NCI-H128 (cell line): ENCODE measurements around the gene ORC1.

ENCODE experiments used
- DNase-seq: peaks from one replicate; lab custom pipeline; 2025; ENCODE audit not compliant: unreplicated experiment; lab: John Stamatoyannopoulos, UW

Gene ORC1

DNA sequence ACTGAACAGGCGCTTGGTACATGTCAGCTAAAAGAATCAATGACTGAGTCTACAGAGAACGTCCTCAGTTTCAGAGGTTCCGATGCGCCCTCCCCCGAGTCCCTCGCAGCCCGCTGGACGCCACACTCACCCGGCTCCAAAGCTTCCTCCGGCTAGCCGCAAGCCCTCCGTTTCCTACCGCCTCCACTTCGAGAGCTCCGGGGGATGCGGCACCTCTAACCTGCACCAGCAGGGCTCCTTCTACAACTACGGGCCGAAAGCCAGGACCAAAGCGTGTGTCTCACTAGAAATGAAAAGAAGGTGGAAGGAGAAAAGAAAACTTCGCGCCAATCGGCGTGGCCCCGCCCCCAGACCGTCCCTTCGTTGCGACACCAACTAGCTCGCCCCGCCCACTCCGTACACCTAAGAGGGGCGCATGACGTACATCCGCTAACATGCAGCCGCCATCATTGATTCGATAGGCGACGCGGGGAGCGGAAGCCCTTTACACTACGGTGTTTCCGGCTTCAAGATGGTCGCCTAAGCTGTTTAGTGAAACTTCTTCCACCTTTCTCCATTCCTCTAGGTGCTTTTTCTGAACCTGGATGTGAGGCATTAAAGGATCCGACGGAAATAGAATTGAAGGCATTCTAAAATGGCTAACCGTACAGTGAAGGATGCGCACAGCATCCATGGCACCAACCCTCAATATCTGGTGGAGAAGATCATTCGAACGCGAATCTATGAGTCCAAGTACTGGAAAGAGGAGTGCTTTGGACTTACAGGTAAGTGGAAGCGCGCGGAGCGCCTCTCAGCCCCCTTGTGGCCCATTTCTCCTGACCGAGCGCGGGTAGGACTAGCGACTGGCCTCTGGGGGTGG, at the start of gene ORC1, which contains the start of gene PRPF38A:
Gene ORC1 (minus strand): TSS at position 308 of the 859 bp plus-strand sequence. CDS start 2,200 bp downstream, outside the sequence.
Gene PRPF38A (plus strand): TSS at position 487 of the 859 bp plus-strand sequence. CDS start 148 bp downstream, at position 635.
- DNase-seq: peak; percentile 99

DNA sequence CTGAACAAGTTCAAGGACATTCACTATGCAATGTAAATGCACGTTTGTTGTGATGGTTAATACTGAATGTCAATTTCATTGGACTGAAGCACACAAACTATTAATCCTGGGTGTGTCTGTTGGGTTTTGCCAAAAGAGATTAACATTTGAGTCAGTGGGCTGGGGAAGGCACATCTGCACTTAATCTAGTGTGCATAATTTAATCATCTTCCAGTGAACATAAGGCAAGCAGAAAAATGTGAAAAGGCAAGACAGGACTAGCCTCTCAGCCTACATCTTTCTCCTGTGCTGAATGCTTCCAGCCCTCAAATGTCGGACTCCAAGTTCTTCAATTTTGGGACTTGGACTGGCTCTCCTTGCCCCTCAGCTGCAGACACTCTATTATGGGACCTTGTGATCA, 40.2 kb upstream of the ORC1 start:
- DNase-seq: no peak

DNA sequence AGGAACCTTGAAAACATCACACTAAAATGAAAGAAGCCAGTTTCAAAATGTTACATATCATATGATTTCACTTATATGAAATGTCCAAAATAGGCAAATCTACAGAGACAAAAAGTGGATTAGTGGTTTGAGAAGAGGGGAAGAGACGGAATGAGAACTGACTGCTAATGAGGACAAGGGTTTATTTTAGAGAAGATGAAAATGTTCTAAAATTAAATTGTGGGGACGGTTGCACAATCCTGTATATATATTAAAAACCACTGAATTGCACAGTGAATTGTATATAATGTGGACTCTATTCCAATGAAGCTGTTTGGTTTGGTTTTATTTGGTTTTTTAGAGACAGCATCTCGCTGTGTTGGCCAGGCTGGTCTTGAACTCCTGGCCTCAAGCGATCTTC, 35.8 kb upstream of the ORC1 start:
- no peak for DNase-seq

DNA sequence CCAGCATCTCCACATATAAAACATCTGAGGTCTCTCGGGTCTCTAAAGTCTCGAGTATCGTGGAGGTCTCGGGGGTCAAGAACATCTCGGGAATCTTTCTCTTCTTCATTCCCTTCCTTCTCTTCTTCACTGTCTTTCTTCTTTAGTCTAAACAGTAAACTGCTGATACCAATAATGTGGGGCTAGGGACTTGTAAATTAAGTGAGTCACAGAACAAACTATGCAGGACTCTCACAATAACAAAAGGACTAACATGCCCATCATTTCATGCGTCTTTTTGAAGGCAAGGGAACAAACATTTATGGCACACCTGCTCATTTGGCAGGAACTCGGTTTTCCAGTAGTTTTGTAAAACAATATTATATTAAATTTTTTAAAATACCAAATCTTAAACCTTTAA, 32.6 kb upstream of the ORC1 start:
- DNase-seq: no peak

DNA sequence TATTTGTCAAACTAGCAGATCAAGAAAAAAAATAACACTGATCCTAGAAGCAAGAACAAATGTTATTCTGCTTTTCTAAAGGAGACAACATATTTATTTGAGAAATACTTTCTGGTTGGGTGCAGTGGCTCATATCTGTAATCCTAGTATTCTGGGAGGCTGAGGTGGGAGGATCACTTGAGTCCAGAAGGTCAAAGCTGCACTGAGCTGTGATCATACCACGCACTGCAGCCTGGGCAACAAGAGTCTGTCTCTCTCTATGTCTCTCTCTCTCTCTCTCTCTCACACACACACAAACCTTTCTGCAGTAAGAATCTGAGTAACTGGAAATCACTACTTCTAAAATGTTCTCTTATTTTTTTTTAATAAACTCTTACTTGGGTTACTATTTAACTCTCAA, 31.4 kb upstream of the ORC1 start:
- no peak for DNase-seq

DNA sequence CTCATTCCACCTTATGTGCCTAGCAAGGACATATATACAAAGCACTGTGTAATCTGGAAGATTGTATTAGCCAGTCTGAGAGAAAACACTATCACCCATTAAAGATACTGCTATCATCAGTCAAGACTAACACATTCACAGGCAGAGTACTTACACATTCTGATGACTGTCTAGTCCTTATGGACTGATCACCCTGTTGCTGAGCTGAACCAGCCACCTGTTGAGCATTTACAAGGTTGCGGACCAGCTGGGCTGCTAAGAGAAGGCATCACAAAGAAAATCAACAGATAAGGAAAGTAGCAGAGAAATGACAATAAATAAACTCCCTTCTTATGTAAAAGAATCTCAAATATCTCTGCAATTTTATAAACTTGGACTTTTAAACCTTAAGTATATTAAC, 31.0 kb upstream of the ORC1 start:
- DNase-seq: no peak

DNA sequence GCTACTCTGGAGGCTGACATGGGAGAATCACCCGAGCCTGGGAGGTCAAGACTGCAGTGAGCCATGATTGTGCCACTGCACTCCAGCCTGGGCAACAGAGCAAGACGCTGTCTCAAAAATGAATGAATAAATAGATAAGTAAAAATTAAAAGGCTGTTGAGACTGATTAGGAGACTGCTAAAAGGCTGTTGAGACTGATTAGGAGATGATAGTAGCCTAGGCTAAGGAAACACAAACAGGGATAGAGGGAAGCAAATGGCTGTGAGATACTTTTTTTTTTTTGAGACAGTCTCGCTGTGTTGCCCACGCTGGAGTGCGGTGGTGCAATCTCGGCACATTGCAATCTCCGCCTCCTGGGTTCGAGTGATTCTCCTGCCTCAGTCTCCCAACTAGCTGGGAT, 28.6 kb upstream of the ORC1 start:
- no peak for DNase-seq

DNA sequence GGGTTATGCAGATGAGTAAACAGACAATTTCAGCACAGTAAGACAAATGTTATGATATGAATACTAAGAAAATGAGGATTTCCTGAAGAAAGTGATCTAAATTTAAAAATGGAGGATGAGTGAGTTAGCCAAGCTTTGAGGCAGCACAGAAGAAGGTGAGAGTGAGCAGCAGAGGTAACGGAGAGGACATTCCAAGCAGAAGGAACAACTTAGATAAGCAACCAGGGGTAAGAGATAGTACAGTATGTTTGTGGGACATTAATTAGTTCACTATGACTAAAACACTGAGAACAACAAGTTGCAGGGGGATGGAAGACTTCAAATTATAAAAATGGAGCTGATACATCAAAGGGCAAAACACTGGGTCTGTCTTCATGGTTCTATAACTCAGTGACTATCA, 22.9 kb upstream of the ORC1 start:
- no peak for DNase-seq

DNA sequence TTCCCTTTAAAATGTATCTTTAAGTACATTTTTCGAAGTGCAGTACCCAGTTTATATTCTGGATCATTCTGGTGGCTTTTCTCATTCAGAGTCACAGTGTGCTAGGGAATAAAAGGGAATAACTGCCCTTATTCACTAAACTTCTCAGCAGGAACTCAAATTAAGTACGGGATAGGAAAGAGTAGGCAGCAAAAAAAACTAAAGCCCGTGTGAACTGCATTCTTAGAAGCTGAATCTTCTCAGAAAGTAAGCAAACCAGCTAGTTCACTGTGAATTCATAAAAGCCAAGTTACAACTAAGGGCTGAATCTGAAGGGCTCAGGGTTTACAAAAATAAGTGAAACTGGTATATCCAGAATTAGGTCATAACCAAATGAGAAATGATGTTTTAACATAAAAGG, 22.1 kb upstream of the ORC1 start:
- DNase-seq: no peak

DNA sequence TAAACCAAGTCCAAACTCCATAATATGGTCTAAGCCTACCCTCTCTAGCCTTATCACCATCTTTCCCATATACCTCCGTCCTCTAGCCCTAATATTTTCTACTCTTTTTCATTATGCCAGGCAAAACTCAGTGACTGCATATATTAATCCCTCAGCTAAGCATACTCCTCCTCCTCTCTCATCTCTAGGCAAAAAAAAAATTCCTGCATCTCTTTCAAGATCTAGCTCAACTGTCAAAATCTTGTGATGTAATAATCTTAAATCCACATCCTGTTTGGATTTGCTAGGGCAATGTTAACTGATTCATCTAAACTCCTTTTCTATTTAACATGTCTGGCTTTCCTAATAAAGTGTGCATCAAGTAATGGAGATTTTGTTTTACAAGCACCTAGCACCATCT, 20.6 kb upstream of the ORC1 start:
- no peak for DNase-seq

DNA sequence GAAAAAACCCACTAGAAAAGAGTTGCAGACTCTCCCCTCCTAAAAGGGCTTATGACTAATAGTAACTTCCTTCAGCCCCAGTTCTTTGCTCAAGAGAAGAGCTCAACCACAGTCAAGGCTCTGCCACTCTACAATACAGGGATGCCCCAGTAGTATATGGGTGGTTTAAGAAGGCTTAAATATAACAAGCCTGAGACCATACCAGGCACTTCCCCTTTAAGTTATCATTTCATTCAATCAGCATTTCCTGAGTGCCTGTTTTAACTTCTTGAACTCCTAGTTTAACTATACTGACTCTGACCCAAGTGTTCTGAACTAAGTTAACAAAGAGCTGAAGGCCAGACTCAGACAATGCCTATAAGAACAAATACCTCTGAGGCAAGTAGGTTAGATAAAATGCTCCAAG, 20.0 kb upstream of the ORC1 start:
- no peak for DNase-seq

DNA sequence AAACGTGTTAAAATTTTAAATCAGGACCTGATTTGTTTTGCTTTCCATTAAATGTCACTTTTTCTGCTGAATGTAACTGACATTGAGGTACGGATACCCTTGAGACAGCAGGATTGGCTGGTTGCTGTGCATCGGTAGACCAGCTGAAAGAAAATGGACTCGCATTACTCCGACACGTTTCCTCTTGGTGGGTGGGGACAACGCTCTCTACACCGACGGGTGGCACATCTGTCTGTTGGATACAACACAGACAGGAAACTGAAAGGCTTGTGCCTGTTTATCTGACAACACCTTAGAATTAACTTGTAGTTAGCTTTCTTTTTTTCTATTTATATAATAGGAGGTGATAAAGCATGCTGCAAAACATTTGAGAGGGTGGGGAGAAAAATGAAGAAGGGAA, 19.5 kb upstream of the ORC1 start:
- DNase-seq: no peak

DNA sequence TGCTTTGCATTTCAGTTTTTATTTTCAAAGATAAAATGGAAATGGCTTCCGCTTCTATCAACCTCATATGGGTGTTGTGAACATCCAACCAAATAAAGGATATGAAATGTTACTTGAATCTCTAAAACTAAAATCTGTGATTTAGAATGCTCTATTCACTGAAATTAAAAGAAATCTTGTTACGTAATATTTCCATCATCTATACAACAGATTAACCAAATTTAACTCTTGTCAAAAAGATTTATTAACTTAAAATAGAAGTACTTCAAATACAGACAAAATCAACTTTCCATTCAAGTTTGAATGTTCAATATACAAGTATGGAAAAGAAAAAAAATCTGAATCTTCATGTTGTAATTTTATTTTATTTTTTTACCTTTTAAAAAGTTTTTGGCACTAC, 18.8 kb upstream of the ORC1 start:
- no peak for DNase-seq

DNA sequence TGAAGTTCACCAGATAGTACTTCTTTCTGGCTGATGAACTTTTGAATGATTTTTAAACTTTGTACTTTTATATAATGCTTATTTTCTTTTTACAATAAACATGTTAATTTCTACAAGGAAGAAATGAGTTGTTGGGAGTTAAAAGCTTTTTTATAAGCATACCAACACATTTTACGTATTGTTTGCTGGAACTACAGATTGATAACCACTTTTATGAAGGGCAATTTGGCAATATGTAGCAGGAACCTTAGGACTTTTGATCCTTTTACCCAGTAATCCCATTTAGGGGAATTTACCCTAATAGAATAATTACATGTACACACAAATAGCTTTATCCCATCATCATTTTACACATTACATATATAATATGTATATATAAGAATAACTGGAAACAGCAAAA, 16.5 kb upstream of the ORC1 start:
- no peak for DNase-seq

DNA sequence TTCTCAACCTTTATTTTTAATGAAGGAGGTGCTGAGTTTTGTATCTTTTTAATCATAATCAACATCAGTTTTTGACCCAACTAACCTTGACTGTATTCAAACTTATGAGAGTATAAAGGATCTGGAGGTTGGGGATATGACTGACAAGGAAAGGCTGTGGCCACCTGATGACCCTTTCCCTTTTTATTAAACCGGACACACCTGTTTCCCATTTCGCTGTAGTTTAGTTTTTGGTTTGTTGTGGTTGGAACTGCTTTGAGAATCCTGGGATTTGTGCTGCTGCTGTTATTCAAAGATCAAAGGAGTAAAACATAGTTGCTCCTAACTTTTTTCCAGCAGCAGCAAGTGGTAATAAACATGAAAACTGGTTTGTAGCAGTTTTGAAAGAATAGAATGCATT, 12.6 kb upstream of the ORC1 start:
- no peak for DNase-seq

DNA sequence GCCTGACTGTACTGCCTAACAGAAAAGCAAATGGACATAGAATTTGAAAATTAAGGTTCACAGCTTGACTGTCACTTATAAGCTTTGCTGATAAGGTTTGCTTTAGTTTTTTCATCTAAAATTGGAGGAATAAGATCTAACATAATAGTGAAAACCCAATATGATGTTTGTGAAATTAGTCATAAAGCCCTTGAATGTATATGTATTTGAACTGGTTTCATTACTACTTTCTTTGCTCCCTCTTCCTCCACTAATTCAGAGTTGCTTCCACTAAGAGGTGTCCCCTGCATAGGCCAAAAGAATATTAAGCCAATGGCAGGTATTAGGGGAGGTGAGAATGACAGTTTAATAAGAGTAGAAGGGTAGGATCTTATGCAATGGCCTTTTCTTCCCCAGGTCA, 10.7 kb upstream of the ORC1 start:
- DNase-seq: no peak

DNA sequence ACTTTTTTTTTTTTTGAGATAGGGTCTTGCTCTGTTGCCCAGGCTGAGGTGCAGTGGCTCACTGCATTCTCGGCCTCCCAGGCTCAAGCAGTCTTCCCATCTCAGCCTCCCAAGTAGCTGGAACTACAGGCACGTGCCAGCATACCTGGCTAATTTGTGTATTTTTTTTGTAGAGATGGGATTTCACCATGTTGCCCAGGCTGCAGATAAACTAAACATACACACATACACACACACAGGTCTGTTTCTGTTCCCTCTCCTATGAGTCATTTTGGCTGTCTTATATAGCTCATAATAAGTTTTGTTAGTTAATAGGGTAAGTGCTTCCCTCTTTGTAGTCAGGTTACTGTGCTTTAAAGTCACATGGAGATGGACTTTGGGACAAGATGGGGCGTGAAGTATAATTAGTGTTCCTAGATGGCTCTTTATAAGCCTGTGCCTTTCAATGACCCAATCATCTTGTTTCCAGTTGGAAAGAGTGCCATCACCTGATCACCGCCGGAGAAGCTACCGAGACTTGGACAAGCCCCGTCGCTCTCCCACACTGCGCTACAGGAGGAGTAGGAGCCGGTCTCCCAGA, 9.3 kb upstream of the ORC1 start:
- DNase-seq: no peak

DNA sequence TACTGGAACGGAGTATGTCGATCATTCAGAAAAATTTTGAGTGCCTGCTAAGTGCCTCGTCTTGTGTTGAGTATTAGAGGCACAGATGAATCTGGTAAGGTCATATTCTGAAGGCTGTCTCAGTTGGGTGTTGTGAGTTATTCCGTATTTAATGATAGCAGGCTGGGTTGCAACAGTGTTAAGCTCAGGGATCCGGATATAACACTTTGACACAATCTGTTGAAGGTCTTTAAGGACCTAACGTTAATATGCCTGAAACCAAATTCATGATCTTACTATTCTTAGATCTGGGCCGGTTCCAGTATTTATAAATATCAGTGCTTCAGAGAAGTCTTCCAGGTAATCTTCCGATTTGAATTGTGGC, 734 bp upstream of the ORC1 start:
- no peak for DNase-seq

DNA sequence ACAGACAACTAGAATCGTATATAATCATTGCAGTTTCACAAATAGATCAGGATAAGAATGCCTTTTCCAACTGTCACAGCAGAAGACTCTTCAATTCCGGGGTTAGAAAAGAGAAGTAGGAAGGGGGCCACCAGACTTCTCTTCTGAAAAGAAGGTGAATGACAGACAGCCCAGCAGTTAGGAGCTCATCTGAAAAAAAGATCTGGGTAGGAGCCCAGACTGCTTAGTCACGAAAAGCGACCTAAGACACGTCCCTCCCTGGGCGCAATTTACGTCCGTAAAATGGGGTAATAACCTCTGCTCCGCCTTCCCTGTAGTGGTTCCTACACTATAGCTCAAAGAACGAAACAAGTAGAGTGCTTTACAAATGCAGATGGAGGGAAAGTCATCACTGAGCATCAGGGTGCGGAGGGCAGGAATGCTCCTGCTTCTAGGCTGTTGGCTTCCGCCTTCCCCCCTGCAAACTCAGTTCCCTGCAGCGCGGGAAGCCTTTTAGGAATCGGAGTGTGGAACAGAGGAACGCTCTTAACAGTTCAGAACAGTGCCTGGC, 582 bp downstream of the ORC1 start:
- no peak for DNase-seq

DNA sequence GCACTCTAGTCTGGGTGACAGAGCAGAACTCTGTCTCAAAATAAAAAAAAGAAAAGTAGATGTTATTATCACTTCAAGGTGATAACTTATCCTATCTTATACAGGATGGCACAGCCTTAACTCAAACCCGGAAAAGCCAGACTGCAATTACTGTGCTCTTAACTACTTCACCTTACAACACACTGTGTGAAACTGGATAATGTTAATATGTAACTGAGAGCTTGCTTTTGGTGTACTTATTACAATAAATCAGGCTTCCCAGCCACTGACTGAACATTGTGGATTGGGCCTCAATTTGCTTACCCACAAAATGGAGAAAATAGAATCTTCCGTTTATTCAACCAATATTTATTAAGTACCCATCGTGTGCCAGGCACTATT, 1.4 kb downstream of the ORC1 start:
- DNase-seq: no peak

DNA sequence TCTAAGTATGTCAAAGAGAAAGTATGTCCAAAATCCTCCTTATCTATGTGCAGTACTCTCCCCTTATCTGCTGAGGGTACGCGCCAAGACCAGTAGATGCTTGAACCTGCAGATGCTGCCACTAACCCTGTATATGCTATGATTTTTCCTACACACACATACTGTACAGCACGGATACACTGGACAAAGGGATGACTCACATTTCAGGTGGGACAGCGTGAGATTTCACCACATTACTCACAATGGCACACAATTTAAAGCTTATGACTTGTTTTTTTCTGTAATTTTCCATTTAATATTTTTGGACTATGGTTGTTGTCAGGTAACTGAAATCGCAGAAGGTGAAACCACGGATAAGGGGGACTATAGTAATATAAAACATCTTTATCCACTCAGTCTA, 4.1 kb downstream of the ORC1 start:
- DNase-seq: no peak

DNA sequence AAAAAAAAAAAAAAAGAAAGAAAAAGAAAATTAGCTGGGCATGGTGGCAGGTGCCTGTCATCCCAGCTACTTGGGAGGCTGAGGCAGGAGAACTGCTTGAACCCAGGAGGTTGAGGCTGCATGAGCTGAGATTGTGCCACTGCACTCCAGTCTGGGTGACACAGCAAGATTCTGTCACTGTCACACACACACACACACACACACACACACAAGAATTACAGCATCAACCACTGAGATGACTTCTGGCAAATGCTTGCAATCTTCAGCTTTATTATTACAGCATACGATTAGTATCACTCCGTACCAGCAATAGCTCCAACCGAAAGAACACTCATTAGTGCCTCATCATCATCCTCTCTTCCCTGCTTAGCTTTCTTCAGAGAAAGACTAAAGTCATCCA, 4.6 kb downstream of the ORC1 start:
- no peak for DNase-seq

DNA sequence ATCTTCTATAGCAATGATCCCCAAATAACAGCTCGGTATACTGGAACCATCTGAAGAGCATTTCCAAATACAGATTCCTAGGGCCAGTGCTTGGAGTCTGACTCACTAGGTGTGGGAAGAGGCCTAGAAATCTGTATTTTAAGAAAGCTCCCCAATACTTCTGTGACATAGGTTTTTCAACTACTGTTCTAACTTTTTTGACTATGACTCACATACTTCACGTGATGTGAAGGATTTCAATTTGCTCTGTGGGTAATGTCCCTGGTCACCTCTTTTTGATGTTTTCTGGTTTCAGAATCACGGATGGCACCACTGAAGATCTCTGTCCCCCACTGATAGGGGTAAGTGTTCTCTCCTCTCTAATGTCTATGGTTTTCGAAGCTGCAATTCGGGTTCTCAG, 11.0 kb downstream of the ORC1 start:
- DNase-seq: no peak
